Skeletal muscle cell (primary cell): ENCODE results near the gene IFT81.

Experiments used
- DNase-seq: peaks from one replicate; pipeline ENCODE4 v3.0.0-alpha.2; 2010; ENCODE audit warnings: low read depth
- H3K4me3 ChIP-seq: 2 replicates; pipeline ENCODE4 v1.5.1; 2011; ENCODE audit warnings: low read depth, mild to moderate bottlenecking, control low read depth, low read length, moderate library complexity

The IFT81 gene

DNA sequence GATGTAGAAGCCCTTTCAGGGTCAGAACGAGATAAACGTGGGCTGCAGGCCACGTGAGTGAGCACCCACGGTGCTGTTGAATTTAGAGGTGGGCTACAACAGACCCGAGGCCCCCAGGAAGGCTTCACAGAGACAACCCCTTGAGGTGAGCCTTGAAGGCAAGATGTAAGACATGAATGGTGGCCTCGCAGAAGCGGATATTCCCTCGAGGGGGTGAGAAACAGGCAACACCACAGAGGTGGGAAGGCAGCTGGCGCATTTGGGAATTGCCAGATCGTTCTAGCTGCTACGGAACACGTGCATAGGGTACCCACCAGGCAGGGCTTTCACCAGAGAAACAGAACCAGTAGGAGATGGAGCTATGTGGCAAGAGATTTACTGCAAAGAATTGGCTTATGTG, 134.3 kb downstream of the IFT81 start:
- H3K4me3 ChIP-seq, result no peak overlapping the region
- DNase-seq, result no peak

DNA sequence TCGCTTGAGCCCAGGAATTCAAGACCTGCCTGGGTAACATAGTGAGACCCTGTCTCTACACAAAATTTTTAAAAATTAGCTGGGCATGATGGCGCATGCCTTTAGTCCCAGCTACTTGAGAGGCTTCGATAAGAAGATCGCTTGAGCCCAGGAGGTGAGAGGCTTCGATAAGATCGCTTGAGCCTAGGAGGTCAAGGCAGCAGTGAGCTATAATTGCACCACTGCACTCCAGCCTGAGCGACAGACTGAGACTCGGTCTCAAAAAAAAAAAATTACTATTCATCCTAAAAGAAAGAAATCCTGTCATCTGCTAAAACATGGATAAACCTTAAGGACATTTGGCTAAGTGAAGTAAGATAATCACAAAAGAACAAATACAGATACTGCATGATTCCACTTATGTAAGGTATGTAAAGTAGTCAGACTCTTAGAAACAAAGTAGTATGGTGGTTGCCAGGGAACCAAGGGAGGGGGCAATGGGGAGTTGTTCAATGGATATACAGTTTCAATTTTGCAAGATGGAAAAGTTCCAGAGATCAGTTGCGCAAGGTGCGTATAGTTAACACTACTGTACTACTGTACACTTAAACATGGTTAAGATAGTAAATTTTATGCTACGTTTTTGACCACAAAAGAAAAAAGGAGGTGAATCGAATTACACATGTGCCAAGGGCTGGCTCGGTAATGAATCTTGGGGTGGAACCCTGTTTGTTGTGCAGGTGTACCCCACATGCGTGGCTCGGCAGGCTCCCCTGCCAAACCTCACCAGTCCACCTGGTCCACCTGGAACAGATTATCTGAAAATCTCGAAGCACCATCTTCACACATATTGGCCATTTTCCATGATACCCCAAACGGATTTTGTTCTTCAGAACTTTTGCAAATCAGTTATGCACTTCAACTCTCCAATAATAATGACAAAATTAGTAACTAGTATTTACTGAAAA, 138.6 kb downstream of the IFT81 start:
- no peak overlapping the region for H3K4me3 ChIP-seq
- no peak for DNase-seq

DNA sequence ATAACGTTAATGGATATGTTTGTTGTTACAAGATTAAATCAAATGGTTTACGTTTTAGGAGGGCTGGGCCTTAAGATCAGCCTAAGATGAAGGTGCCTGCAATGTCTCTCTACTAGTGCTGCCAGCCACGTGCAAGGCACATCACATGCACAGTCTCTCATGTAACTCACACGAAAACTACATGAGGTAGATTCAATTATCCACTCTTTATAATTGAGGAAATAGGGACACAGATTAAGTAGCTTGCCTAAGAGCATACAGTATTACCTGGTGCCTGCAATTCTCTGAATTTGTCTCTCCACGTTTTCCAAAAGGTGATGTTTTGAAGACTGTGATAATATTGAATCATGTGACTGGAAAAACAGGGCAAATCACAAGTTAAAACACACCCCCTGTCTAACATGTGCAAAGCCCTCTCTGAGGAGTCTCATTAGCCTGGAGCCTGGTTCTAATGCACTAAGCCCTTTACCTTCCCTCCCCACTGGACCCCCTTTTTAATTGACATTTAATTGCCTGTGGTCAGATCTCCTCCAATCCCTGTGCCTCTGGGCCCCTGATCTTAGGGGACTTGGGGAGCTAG, 142.3 kb downstream of the IFT81 start:
- H3K4me3 ChIP-seq, result no peak overlapping the region

GRCh38 chr12:110266980-110267620, 142.9 kb downstream of the IFT81 start:
- DNase-seq, result peak; percentile 65
- peak overlapping the region; percentile 11 for H3K4me3 ChIP-seq

More for the DNA sequence above, 142.3 kb downstream of the IFT81 start:
- no peak for DNase-seq
